VCaP (cell line): ENCODE measurements around the gene SPCS1.

ENCODE experiments used
- H3K27ac ChIP-seq: fragments of 450-650 bp; 2 replicates; pipeline ENCODE4 v1.5.1; 2017
- CTCF ChIP-seq: fragments of 450-650 bp; conservative IDR thresholded peaks from 2 replicates; pipeline ENCODE4 v1.5.1; 2017; ENCODE audit warnings: mild to moderate bottlenecking, moderate library complexity

SPCS1 gene

DNA sequence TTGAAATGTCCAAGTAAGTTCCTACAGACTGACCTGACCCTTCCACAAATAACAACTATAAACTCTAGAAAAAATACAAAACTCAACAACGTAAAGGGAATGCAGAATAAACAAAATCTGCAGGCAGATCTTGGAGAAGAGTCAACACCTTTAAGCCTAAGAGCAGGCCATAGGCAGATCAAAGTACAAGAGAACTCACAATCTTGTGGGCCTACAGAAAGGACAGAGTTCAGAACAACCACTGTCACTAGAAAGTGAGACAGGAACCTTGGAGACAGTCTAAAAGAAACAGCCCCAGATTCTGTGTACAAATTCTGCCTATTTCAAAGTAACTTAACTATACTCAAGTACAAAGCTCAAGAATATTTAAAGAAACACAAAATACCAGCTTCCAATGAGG, 33.8 kb downstream of the SPCS1 start:
- H3K27ac ChIP-seq: no peak overlapping the region
- TF ChIP-seq CTCF: no peak

DNA sequence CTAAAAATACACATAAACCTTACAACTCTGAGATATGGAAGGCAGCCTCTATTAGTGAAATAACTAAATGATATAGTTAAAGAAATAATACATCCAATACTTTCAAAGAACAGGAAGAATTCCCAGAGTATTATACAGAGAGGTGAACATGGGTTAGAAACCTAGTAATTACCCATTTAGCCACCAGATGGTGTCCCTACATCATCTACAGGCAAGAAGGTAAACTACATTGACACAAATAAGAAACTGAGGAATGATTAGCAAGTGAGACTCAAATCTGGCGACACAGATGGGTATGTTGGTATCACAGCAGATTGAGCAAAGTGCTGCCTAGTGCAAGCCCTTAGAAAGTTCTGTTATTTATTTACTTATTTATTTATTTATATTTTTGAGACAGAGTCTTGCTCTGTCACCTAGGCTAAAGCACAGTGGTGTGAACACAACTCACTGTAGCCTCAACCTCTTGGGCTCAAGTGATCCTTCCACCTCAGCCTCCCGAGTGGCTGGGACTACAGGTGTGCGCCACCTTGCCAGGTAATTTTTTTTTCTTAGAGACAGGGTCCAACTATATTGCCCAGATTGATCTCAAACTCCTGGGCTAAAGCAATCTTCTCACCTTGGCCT, 36.6 kb downstream of the SPCS1 start:
- TF ChIP-seq CTCF: peak; percentile 79
- peak overlapping the region; percentile 64 for H3K27ac ChIP-seq

GRCh38 chr3:52743152-52743551, 37.2 kb downstream of the SPCS1 start:
- TF ChIP-seq CTCF: no peak
- peak overlapping the region; percentile 64 for H3K27ac ChIP-seq

DNA sequence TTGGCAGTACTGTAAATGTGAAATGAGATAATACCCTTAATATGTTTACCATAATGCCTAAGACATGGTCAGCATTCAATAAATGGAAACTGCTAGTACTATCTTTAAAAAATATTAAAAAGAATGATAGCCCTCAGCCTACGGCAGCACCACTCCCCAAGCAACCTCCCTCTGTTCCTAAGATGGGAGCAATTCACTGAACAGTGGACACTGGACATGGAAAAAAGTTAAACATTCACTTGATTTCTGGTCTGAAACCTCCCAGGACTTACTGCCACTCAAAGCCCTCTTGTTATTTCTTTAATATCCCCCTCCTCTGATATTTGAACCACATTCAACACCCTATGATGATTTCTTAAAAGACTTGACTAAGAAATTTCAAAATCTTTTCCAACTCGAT, 37.8 kb downstream of the SPCS1 start:
- TF ChIP-seq CTCF: no peak
- H3K27ac ChIP-seq: peak overlapping the region; percentile 64

DNA sequence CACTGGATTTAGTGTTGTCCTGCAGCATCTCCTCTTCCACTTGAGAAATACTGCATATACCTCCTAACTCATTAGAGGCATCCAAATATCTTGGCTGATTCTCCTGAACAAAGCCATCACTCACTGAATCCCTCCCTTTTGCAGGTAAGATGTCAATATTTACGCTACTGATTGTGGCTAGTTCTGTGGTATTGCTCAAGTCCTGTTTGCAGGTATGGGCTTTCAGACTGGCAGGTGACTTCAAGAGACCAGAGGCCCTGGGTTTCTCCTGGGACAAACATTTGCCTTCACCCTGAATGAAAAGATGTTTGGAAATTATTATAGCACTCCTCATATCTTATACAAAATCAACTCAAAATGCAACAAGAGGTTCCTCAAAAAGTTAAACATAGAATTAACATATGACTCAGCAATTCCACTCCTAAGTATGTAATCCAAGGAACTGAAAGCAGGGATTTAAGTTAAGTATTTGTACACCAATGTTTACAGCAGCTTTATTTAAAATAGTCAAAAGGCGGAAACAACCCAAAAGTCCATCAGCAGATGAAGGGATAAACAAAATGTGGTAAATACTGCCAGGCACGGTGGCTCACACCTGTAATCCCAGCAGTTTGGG, 46.2 kb downstream of the SPCS1 start:
- TF ChIP-seq CTCF: no peak
- H3K27ac ChIP-seq: no peak overlapping the region

DNA sequence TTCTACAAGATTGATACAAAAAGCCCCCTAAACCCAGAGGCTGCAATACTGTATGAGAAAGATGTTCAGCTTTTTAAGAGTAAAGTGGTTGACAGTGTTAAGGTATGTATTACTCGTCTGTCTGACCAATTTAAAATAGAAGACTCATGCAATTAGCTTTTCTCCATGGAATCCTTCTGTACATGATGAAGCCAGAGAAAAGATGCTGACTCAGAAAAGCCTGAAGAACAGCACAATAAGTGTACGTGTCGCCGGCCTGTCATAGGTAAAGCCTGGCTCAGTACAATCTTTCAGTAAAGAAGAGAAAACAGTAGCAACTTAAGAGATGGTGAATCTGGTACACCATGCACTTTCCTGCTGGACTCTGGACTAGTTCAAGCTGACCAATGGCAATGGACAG, 48.5 kb downstream of the SPCS1 start:
- TF ChIP-seq CTCF: no peak
- no peak overlapping the region for H3K27ac ChIP-seq

DNA sequence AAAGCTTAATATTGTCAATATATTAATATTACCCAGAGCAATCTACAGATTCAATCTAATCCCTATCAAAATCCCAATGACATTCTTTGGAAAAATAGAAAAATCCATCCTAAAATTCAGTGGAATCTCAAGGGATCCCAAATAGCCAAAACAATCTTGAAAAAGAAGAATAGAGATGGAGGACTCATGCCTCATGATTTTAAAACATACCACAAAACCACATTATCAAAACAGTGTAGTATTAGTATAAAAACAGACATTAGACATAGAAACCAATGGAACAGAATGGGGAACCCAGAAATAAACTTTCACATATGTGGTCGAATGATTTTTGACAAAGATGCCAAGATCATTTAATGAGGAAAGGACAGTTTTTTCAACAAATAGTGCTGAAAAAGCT, 50.2 kb downstream of the SPCS1 start:
- TF ChIP-seq CTCF: no peak

More for the DNA sequence above, 50.2 kb downstream of the SPCS1 start:
- no peak overlapping the region for H3K27ac ChIP-seq
